Frontal cortex (tissue), 4 donors: Measurements from ENCODE around the gene NELL1. TPM values are rescaled to one million over a fixed set of nuclear protein-coding genes. Genes with fewer than 3 reads are reported as not detected.

Experiments used
- DNase-seq, 2 donors: peaks; one replicate each; pipeline ENCODE4 v3.0.0; 2012; ENCODE audit warnings: low spot score in 2 of 2
- FAIRE-seq: peaks from 2 replicates; lab custom pipeline; 2012; peaks lifted over from hg19 to GRCh38; lab: Jason Lieb, UNC
- total RNA-seq: library from RNA; depleted of rRNA; stranded (reverse); fragments of >200 nt; gene quantifications from one replicate; pipeline ENCODE4 v1.2.3, GENCODE V29; 2014
- donor health status: control.
- donor health status: control.
- donor health status: control.

NELL1 gene
- total RNA-seq, 1 donor from 2014 or later, result 65.6 TPM

DNA sequence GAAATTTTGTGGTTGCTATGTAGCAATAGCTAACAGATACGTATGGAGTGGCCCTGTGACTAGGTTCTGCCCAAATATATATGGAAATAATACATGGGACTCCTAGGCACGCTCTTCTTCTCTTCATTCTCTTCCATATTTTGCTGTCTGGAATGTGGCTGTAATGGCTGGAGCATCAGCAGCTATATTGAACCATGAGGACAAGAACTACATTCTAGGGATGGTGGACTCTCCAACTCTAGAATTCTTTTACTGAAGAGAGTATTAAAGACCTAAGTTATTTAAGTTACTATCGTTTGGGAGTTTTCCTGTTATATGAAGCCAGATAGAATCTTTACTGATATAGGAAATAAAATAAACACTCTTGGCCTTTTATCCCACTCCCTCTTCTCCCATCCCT is 7.5 kb upstream of the NELL1 start:
- FAIRE-seq, result no peak
- no peak for DNase-seq

DNA sequence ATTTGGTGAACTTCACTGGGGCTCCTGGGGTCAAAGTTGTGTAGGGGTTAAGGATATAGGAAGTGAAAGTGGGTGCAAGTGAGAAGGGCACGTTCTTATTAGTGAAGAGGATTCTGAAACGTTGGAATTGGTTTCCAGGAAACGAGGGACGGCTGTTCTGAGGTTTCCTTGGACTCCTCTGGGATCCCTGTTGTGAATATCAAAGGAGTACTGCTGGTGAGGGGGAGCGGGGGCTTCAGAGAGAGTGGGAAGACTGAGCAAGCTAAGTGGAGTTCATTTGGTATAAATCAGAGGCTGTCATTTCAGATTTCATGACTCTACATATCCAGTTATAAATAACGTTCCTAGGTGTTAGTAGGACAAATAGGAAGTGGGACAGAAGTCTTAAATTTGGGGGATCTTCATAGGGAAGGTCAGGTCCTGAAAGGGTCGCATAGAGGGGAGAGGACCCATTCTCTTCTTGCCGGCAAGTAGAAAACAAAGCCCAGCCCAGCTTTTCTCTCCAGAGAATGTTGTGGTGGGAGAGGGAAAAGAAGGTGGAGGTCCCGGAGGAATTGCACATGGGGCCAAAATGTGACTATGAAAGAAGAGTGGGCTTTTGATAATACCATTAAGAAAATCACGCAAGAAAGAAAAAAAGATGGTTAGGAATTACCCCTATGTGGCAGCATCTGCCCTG is 1.1 kb upstream of the NELL1 start:
- FAIRE-seq (no peak), DNase-seq (no peak)

DNA sequence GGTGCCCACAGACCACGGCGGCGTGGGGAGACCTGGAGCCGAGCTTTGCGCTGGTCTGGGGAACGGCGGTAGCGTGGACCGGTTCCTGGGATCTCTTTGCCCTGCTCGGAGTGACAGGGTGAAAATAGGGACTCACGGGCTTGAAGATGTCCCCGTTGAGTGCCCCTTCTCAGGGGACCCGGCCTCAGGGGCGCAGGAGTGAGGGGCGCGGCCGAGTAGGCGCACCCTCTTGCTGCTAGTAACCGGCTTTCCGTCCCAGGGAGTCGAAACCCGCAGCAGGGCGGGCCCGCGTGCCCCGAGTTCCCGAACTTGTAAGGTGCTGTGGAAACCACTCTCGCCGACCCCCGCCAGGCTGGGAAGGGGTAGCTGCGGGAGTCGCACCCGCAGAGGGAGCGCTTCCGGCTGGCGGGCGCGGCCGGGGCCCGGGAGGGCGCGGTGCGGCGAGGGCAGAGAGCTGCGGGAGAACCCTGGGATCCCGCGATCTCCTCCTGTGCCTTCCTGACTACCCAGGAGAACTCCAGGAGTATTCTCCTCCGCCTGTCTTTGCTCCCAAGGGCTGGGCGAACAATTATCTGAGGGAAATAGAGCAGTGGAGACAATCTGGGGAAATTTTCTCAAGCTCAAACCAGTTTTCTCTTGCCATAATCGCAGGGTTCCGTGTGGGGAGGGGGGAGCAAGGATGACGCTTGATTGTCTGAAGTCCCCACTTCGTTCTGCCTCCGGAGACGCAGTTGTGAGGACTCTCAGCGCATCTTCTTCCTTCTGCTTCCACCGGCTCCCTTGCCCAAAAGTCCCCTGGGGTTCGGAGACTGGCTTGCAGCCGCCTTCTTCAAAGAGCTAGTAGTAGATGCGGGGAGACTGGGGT is 666 bp downstream of the NELL1 start:
- FAIRE-seq (no peak), DNase-seq (no peak)

DNA sequence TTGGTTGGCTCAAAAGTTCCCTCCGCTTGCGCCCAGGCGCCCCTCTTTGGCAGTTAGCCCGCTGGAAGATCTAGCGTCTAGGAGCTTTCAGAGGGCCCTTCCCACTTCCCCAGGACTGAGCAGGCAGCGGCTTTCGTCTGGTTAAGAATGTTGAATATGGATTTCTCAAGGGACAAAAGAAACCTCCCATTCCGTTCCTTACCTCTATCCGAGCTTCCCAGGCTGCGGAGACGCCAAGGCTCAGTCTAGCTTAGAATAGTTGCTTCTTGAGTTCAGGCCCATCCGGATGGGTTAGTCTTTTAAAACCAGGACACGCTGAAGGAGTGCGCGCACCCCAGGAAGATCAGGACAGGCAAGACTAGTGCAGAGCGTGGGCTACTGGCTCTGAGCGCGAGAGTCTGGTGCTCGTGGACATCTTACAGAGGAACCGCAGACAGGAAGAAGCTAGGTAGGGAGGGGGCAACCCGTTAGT is 1.6 kb downstream of the NELL1 start:
- FAIRE-seq (no peak), DNase-seq (no peak)

DNA sequence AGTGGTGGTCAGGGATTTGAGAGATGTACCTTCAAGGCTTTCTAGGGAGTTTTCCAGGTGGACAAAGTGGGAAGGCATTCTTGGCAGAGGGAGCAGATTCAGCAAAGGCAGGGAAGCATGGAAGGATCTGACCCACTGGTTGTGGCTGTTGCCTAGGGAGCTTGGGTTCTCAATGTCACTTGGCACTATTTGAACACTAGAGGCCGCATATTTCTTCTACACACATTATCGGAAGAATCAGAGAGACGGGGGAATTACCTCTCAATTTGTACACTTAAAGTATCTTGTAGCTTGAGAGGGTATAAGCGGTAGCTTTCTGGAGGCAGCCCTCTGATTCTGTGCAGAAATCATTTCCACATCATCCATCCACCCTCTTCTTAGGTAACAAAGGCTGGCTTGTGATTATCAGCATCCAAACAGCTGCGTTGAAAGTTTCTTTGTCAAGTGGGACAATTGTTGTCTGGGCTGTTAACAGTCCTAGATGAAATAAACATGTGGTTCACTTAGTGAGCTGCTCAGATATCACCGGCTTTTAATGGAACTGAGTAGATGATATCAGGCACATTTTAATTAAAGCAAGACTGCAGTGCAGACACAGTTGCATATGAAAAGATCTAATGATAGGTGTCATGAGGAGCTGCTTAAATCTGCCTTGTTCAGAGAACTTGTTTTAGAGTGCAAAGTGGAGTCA is 2.6 kb downstream of the NELL1 start:
- FAIRE-seq (no peak), DNase-seq (no peak)

DNA sequence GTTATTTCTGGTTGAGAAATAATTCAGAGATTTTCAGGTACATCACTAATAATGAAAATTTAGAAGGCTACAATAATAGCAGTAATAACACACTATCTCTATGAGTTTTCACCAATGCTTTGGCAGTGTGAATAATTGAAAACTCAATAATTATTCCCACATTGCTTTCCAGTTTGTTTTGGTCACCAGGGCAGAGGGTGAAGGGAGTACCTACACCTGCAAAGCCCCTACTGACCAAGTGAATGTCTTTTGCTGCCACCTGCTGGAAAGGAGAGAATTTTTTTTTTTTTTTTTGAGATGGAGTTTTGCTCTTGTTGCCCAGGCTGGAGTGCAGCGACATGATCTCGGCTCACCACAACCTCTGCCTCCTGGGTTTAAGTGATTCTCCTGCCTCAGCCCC is 3.2 kb downstream of the NELL1 start:
- DNase-seq (no peak), FAIRE-seq (no peak)

DNA sequence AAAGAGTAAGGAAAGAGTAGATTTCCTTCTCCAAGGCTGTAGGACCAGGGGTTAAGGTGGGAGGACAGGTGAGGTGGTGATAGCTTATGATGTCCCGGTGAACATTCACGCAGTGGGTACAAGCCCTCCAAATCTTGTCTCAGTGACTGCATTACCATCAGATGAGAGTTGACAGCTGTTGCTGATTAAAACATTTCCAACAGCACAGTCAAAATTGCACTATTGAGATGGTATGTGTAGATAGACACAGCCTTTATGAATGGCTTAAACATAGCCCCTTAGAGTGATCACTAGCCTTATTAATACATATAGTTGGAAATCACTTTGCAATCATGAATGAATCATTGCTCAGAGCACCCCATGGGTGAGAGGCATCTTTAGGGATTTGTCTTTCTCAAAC is 7.3 kb downstream of the NELL1 start:
- DNase-seq, result no peak
- no peak for FAIRE-seq

DNA sequence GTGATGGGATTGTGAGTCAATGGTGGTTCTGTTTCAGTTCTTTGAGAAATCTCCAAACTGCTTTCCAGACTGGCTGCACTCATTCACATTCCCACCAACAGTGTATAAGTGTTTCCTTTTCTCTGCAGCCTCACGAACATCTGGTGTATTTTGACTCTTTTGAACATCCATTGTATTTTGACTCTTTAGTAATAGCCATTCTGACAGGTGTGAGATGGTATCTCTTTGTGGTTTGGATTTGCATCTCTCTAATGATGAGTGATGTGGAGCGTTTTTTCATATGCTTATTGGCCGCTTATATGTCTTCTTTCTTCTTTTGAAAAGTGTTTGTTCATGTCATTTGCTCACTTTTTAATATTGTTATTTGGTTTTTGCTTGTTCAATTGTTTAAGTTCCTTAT is 19.4 kb downstream of the NELL1 start:
- no peak for DNase-seq
- no peak for FAIRE-seq

DNA sequence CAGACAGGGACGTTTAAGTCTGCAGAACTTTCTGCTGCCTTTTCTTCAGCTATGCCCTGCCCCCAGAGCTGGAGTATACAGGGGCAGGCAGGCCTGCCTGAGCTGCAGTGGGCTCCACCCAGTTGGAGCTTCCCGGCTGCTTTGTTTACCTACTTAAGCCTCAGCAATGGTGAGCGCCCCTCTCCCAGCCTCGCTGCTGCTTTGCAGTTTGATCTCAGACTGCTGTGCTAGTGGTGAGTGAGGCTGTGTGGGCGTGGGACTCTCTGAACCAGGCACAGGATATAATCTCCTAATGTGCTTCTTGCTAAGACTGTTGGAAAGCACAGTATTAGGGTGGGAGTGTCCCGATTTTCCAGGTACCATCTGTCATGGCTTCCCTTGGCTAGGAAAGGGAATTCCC is 38.5 kb downstream of the NELL1 start:
- FAIRE-seq (no peak), DNase-seq (no peak)

DNA sequence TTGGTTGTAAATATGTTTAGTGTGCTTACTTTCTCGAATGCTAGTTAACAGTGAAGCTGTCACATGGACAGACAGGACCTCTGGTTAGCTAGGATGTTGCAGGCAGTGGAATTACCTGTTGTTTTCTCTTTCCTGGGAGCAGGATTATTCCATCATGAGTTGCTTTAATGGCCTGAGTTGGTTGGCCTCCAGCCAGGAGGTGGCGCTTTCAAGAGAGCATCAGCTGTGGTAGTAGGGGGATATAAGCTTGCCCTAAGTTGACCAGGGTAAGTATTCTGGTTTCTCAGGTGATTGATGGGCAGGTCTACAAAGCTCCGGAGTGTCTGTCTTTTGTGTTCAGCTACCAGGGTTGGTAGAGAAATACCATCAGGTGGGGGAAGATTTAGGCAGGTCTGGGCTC is 43.5 kb downstream of the NELL1 start:
- no peak for FAIRE-seq
- no peak for DNase-seq

DNA sequence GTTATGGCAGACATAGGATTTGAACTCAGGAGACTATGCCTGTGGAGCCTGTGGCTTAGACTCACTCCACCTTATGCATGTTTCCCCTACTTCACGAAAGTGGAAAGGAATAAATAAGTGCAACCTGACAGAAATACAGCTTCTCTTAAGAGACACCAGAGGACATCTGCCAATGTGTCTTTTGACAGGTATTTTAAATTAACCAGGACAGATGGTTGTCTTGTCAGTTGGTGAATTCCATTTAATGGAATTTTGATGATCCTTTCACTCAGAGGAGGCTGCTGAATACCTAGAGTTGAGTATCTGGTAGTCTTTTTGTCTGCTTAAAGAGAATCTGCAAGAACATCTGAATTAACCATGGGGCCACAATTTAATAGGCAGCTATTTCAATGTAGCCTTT is 46.1 kb downstream of the NELL1 start:
- no peak for FAIRE-seq
- no peak for DNase-seq

DNA sequence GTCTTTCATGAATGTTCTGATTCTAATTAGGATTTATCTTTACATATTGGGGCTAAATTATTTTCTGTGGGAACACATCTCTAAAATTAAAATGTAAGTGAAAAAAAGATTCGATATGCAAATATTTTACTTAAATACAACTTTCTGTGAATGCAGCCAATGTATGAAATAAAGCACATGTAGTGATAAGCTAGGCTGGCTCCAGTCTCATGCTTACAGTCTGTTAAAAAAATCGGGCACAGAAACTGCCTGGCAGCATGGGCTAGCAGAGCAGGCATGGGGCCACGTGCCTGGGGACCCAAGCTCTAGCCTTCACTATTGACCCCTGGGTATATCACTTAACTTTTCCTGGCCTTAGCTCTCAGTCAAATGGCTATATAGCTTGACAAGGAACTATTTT is 46.5 kb downstream of the NELL1 start:
- DNase-seq, result no peak
- FAIRE-seq, result no peak

DNA sequence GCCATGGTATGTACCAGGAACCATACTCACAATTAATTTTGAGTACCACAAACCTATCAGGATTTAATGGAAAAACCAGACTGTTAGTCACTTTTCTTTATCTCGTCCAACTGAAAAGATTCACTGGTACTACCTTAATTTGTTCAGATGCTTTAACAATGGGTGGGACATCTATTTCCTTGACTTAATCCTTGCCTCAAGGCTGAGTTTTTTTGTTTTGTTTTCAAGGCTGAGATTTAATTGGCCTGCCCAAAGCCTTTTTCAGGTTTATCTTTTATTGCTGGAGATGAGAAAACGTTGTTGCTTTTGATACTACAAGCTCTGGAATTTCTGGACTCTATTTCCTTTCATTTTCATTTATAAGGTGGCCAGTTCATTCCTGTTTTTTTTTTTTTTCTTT is 50.4 kb downstream of the NELL1 start:
- FAIRE-seq (no peak), DNase-seq (no peak)

DNA sequence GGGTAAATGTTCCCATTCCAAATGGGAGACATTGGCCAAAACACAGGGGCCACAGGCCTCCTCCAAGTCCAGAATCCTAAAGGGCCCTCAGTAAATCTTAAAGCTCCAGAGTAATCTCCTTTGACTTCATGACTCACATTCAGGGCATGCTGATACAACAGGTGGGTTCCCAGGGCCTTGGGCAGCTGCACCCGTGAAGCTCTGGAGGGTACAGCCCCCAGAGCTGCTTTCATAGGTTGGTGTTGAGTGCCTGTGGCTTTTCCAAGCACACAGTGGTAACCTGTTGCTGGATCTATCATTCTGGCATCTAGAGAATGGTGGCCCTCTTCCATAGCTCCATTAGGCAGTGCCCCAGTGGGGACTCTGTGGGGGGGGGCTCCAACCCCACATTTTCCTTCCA is 54.0 kb downstream of the NELL1 start:
- no peak for DNase-seq
- no peak for FAIRE-seq

DNA sequence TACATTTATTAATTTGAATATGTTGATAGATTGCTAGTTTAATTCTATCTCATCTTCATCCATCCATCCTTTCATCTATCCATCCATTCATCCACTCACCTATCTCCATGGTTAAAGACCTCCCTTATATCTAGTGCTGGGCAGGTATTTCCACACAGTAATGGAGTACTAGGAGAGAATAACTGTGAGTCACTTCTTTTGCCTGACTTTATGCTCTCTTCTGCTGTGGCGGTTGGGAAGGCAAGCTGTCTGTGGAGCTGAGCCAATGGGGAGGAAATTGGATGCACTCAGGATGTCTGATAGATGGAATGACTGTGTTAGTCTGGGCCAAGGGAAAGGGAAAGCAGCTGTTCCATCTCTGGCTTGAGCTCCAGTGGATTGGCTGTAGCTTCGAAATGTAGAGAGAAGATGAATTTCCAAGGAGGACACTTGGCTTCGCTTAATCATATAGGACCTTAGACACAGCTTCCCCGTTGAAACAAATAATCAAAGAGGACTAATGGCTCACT is 60.3 kb downstream of the NELL1 start:
- no peak for FAIRE-seq
- no peak for DNase-seq

DNA sequence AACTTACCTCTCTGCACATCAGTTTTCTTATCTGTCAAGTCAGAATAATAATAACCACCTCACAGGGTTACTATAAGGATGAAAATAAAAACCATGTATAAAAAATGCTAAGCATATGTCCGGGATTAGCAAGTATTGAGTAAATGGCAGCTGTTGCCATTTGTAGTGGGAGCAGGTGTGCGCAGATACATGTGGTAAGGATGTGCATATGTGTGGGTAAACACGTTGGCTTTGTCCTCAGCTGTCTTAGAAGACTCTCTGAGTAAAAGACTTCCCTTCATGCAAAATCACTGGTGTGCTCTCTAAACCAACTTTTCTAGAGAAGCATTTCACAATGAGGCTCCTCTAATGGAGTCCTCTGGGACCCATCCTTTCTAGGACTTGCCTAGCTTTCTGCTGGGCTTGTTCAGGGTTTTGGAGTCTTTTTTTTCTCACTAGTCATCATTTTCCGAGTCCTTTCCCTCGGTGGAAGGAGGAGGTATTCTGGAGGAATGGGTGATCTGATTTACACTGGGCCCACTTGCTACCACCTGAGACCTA is 62.4 kb downstream of the NELL1 start:
- DNase-seq, result no peak
- no peak for FAIRE-seq

DNA sequence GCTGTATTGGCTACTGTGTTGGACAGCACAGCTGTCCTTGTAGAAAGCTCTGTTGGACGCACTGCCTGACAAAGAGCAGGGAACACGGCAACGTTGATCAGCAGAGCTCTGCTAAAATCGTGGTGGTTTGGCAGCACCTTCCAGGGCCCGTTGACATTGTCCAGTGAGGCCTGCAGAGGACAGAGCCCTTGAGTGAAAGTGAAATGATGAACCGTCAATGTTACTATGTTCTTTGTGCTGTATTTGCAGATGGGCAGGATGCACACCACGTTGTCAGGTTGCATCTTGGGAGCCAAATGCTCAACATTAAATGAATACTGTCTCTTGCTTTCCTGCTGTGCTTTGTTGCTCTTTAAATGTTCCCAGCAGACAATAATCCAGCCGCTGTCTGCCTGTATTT is 69.7 kb downstream of the NELL1 start:
- no peak for DNase-seq

DNA sequence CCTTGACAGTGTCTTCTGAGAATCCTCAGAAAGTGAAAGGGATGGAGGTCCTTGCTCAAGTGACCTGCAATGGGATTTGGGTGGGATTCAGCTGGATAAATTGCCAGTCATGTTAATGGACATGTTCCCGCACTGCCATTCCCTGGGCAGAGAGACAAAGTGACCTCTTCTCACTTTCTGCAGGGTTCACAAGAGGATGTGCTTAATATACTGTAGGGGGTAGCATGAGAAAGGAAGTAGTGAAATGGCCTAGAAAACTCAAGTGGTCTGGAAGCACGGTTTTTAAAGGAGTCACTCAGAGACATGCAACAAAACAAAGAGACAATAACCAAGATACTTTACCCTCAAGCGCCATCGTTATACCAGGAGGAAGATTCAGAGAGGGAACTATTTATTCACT is 70.2 kb downstream of the NELL1 start:
- FAIRE-seq, result no peak

More for the DNA sequence above, 69.7 kb downstream of the NELL1 start:
- FAIRE-seq, result no peak

DNA sequence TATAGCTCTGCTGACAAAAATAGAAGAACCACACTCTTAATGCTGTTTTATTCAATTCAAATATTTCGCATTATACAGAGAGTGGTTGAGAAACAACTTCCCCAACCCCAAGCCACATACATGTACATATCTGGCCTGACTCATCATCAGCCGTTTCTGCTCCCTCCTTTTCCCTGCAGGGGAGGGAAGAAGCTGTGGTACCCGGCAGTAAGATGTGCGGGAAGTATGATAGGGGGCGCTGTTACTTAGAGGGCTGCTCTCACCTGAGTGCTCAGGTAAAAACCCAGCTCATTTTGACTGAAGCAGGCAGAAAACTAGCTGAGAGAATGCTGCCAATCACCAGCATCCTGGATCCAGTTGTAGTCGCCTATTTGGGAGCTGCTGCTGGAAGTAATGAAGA is 85.5 kb downstream of the NELL1 start:
- FAIRE-seq, result no peak
- no peak for DNase-seq

More for the DNA sequence above, 70.2 kb downstream of the NELL1 start:
- DNase-seq, result no peak

DNA sequence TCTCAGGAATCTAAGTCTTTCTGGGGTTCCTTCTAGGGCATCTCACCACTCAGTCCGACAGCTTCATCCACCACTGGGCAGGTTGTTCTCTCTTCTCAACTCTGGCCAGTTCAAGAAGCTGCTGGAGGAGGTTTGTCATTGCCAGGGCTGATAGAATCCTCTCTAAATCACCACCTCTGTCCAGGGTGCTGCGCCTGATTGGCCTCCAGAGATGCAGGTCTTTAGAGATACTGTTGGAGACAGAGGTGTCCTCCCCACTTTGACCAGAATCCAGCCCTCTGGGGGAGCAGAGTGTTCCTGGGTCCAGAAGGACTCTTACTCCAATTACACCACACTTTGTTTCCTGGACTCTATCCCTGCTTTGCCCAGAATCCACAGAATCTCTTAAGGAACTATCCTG is 90.2 kb downstream of the NELL1 start:
- FAIRE-seq (no peak), DNase-seq (no peak)
